Measurements from ENCODE around the gene HYDIN.
"Not testable (repeated sequence)": the region's sequence is repeated elsewhere in the genome, so short reads cannot be mapped to it uniquely, and the experiment has no call there.

DNA sequence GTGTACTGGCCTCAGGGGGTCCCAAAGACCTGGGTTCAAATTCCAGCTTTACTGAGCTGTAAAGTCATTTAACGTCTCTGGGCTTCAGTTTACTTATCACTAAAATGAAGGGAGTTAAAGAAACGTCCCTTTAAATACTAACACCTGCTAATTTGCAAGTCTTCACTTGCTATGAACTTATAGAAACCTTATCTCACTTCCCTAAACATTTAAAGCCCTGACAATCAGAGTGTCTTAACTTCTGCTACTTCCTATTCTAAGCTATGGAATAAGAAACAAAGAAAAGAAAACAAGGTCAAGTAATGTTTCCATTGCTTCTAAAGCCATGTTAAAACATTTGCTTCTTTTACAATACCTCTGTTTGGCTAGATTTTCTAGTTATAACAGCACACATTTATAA is 87.3 kb downstream of the HYDIN start:
- TF ChIP-seq POLR2A (IDR thresholded peaks at IDR 0.05; ENCODE audit: low read length); GATA1 (IDR thresholded peaks at IDR 0.05; ENCODE audit: low read depth, low read length): not testable (repeated sequence)

Measured in erythroblast (primary cell).